GM18508 (cell line): ENCODE measurements around the gene FAM53A.

Source experiments
- ATAC-seq: cut with Tn5 transposase; IDR thresholded peaks from one replicate; pipeline ENCODE4 v1.9.1; 2021; ENCODE audit warnings: moderate number of reproducible peaks; ENCODE audit not compliant: insufficient read depth, unreplicated experiment

FAM53A gene

GRCh38 chr4:1663549-1663948 is 20.6 kb downstream of the FAM53A start:
- no peak for ATAC-seq

- no peak for ATAC-seq
These were observed 22.4 kb downstream of the FAM53A start for GRCh38 chr4:1661695-1662094.

GRCh38 chr4:1660948-1661677 is 23.0 kb downstream of the FAM53A start:
- no peak for ATAC-seq

GRCh38 chr4:1659104-1660043 is 24.7 kb downstream of the FAM53A start:
- no peak for ATAC-seq

GRCh38 chr4:1658581-1658980 is 25.5 kb downstream of the FAM53A start:
- no peak for ATAC-seq

GRCh38 chr4:1658146-1658545 is 26.0 kb downstream of the FAM53A start:
- no peak for ATAC-seq

GRCh38 chr4:1656986-1657385 is 27.1 kb downstream of the FAM53A start:
- no peak for ATAC-seq

GRCh38 chr4:1656132-1656531 is 28.0 kb downstream of the FAM53A start:
- no peak for ATAC-seq

- ATAC-seq: no peak
These were observed 28.4 kb downstream of the FAM53A start for GRCh38 chr4:1655676-1656075.

GRCh38 chr4:1655081-1655480 is 29.0 kb downstream of the FAM53A start:
- ATAC-seq: no peak

- no peak for ATAC-seq
These were observed 29.7 kb downstream of the FAM53A start for GRCh38 chr4:1654216-1654955.

- no peak for ATAC-seq
These were observed 30.3 kb downstream of the FAM53A start for GRCh38 chr4:1653776-1654175.

- no peak for ATAC-seq
These were observed 32.0 kb downstream of the FAM53A start for GRCh38 chr4:1652088-1652487.

GRCh38 chr4:1651609-1652008 is 32.5 kb downstream of the FAM53A start:
- ATAC-seq: no peak

GRCh38 chr4:1648962-1649361 is 35.2 kb downstream of the FAM53A start:
- ATAC-seq: no peak

GRCh38 chr4:1647432-1647831 is 36.7 kb downstream of the FAM53A start:
- no peak for ATAC-seq

GRCh38 chr4:1646690-1647089 is 37.4 kb downstream of the FAM53A start:
- no peak for ATAC-seq

GRCh38 chr4:1644891-1645657 is 39.0 kb downstream of the FAM53A start:
- no peak for ATAC-seq

GRCh38 chr4:1643971-1644735 is 40.0 kb downstream of the FAM53A start:
- no peak for ATAC-seq
